Rectal smooth muscle tissue (tissue), 1 donor: ENCODE results near the gene NFATC2.
"Not testable (repeated sequence)": the region's sequence is repeated elsewhere in the genome, so short reads cannot be mapped to it uniquely, and the experiment has no call there.

Source experiments
- H3K27ac ChIP-seq: one replicate; pipeline ENCODE4 v1.7.0; 2013; ENCODE audit warnings: low read depth, low read length, inconsistent platforms
- H3K27me3 ChIP-seq: one replicate; pipeline ENCODE4 v1.7.0; 2013; ENCODE audit warnings: low read length; ENCODE audit not compliant: control insufficient read depth, insufficient read depth
- H3K36me3 ChIP-seq: one replicate; pipeline ENCODE4 v1.7.0; 2013; ENCODE audit warnings: low read length; ENCODE audit not compliant: control insufficient read depth, insufficient read depth
- H3K4me1 ChIP-seq: one replicate; pipeline ENCODE4 v1.7.0; 2013; ENCODE audit warnings: low read length; ENCODE audit not compliant: control insufficient read depth, insufficient read depth
- H3K4me3 ChIP-seq: one replicate; pipeline ENCODE4 v1.7.0; 2013; ENCODE audit warnings: low read length
- H3K9ac ChIP-seq: one replicate; pipeline ENCODE4 v1.7.0; 2013; ENCODE audit warnings: low read length

The NFATC2 gene

GRCh38 chr20:51480507-51481270, 61.8 kb downstream of the NFATC2 start:
- H3K4me3 ChIP-seq = no peak overlapping the region
- no peak overlapping the region for H3K27ac ChIP-seq
- no peaks in the 10 kb centered on the region for H3K36me3 ChIP-seq
- no peak overlapping the region for H3K9ac ChIP-seq
- H3K27me3 ChIP-seq = no peaks in the 10 kb centered on the region
- no peaks in the 10 kb centered on the region for H3K4me1 ChIP-seq

DNA sequence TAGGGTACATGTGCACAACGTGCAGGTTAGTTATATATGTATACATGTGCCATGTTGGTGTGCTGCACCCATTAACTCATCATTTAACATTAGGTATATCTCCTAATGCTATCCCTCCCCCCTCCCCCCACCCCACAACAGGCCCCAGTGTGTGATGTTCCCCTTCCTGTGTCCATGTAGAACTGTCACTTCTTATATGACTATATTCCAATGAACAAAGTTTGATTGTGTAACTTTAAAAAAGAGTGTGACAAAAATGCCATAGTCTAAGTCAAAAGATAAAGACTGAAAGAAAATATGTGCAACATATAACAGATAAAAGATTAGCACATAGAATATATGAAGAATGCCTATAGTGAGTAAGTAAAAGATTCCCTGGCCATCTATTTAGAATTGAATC, 66.4 kb downstream of the NFATC2 start:
- H3K4me3 ChIP-seq, H3K27ac ChIP-seq, H3K36me3 ChIP-seq, H3K4me1 ChIP-seq, H3K27me3 ChIP-seq, H3K9ac ChIP-seq: not testable (repeated sequence)

DNA sequence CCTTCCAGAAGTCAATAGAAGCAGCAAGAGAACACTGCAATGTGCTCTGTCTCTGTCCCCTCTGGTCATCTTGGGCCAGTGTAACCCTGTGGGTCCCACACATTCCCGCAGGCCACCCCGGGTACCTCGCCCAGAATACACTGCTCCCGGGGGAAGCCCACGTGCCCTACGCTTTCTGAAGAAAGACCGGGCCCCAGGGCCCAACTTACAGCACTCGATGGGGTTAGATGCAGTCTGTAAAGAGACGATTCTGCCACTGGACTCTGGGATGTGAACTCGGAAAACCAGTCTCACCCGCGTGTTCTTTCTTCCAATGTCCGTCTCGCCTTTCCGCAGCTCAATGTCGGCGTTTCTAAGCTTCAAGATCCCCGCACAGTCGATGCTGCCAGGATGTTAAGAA, 68.7 kb downstream of the NFATC2 start:
- Histone ChIP-seq H3K36me3 (no peaks in the 10 kb centered on the region), H3K27ac (no peak overlapping the region), H3K9ac (no peak overlapping the region), H3K27me3 (no peaks in the 10 kb centered on the region), H3K4me3 (no peak overlapping the region), H3K4me1 (no peaks in the 10 kb centered on the region)

DNA sequence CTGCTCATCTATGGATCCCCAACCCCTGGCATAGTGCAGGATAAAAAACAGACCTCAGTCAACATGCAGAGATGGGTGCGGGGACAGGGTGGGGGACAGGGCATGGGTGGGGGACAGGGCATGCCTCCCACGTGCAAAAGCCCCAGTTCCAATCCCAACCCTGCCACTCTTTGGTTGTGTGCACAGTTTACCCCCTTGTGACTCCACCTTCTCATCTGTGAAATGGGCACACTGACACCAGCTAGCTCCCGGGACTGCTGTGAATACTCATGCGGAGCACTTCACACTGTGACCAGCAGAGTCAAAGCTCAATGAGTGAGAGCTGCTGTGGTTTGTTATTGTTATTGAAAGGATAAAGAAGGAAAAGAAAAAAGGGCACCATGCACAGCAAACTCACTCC, 69.3 kb downstream of the NFATC2 start:
- no peak overlapping the region for H3K4me3 ChIP-seq
- H3K4me1 ChIP-seq = no peaks in the 10 kb centered on the region
- H3K36me3 ChIP-seq = no peaks in the 10 kb centered on the region
- H3K9ac ChIP-seq = no peak overlapping the region
- no peak overlapping the region for H3K27ac ChIP-seq
- no peaks in the 10 kb centered on the region for H3K27me3 ChIP-seq

GRCh38 chr20:51470907-51471411, 71.6 kb downstream of the NFATC2 start:
- Histone ChIP-seq H3K36me3 (no peaks in the 10 kb centered on the region), H3K27ac (no peak overlapping the region)

GRCh38 chr20:51470499-51470820, 72.1 kb downstream of the NFATC2 start:
- no peaks in the 10 kb centered on the region for H3K36me3 ChIP-seq
- no peaks in the 10 kb centered on the region for H3K4me1 ChIP-seq
- no peak overlapping the region for H3K27ac ChIP-seq
- H3K4me3 ChIP-seq = no peak overlapping the region
- H3K27me3 ChIP-seq = no peaks in the 10 kb centered on the region
- no peak overlapping the region for H3K9ac ChIP-seq

More at GRCh38 chr20:51470907-51471411, 71.6 kb downstream of the NFATC2 start:
- no peak overlapping the region for H3K9ac ChIP-seq
- H3K4me1 ChIP-seq = no peaks in the 10 kb centered on the region
- H3K4me3 ChIP-seq = no peak overlapping the region
- no peaks in the 10 kb centered on the region for H3K27me3 ChIP-seq

GRCh38 chr20:51469578-51470498, 72.7 kb downstream of the NFATC2 start:
- H3K4me1 ChIP-seq = no peaks in the 10 kb centered on the region
- no peaks in the 10 kb centered on the region for H3K27me3 ChIP-seq
- H3K36me3 ChIP-seq = no peaks in the 10 kb centered on the region
- no peak overlapping the region for H3K9ac ChIP-seq
- H3K4me3 ChIP-seq = no peak overlapping the region
- no peak overlapping the region for H3K27ac ChIP-seq

DNA sequence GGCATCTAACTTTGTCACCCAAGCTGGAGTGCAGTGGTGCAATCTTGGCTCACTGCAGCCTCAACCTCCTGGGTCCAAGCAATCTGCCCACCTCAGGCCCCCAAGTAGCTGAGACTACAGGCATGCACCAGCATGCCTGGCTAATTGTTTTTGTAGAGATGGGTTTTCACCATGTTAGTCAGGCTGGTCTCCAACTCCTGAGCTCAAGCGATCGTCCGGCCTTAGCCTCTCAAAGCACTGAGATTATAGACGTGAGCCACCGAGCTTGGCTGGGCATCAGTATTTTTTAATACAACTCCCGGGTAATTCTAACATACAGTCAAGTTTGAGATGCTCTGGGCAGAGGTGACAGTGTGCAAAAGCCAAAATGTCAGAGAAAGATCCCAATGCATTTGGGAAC, 73.5 kb downstream of the NFATC2 start:
- Histone ChIP-seq H3K4me1 (no peaks in the 10 kb centered on the region), H3K36me3 (no peaks in the 10 kb centered on the region)

GRCh38 chr20:51468636-51469035, 73.9 kb downstream of the NFATC2 start:
- Histone ChIP-seq H3K36me3 (no peaks in the 10 kb centered on the region), H3K9ac (no peak overlapping the region), H3K27ac (no peak overlapping the region), H3K4me3 (no peak overlapping the region), H3K27me3 (no peaks in the 10 kb centered on the region), H3K4me1 (no peaks in the 10 kb centered on the region)

More for the DNA sequence above, 73.5 kb downstream of the NFATC2 start:
- Histone ChIP-seq H3K4me3 (no peak overlapping the region), H3K27ac (no peak overlapping the region), H3K27me3 (no peaks in the 10 kb centered on the region), H3K9ac (no peak overlapping the region)

DNA sequence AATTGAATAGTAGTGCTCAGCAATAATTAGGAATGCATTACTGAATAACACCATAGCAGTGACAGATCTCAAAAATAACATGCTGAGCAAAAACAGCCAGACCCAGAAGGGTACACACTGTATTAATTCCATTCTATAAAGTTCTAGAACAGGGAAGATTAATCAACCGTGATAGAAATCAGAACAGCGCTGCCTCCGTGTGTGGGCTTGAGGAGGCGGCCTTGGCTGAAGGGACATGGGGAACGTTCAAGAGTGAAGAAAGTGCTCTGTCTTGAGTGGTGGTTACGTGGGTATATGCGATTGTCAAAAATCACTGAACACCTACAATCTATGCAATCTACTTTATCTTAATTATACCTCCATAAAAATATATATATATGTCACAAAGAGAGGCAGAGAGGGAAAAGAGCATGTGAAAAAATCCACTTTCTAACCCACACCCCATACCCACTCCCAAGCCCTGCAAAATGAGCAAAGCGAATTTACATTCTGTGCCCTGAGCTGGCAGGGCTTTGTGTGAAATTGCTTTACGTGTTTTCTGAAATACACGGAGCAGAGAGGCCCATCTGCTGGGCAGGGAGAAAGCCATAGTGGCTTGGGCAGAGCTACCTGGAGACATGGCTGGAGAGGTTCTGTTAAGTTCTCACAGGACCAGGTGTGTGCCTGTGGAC, 74.4 kb downstream of the NFATC2 start:
- no peak overlapping the region for H3K27ac ChIP-seq
- peaks cover 3% of the 10 kb centered on the region for H3K4me1 ChIP-seq
- no peak overlapping the region for H3K4me3 ChIP-seq
- no peaks in the 10 kb centered on the region for H3K36me3 ChIP-seq
- H3K27me3 ChIP-seq = no peaks in the 10 kb centered on the region
- H3K9ac ChIP-seq = no peak overlapping the region

DNA sequence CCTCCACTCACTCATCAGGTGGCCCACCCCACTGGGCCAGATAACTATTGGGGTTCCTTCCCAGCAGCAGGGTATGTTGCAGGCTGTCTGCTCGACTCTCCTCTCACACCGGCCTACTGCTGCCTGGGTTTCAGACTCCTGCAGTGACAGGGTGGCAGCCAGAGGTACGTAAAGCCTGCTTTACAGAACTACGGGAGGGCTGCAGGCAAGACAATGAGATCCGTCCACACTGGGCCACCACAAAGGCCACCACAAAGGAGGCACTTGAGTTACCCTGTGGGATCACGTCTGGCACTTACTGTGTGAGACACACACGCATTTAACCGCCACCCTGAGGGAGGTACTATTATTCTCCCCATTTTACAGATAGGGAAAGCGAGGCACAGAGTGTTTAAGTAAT, 78.5 kb downstream of the NFATC2 start:
- H3K4me1 ChIP-seq = peaks cover 9% of the 10 kb centered on the region
- H3K36me3 ChIP-seq = no peaks in the 10 kb centered on the region
- H3K27me3 ChIP-seq = no peaks in the 10 kb centered on the region
- no peak overlapping the region for H3K9ac ChIP-seq
- H3K27ac ChIP-seq = no peak overlapping the region
- no peak overlapping the region for H3K4me3 ChIP-seq

GRCh38 chr20:51463560-51463959, 79.0 kb downstream of the NFATC2 start:
- Histone ChIP-seq H3K27me3 (no peaks in the 10 kb centered on the region), H3K9ac (no peak overlapping the region), H3K27ac (no peak overlapping the region), H3K36me3 (no peaks in the 10 kb centered on the region), H3K4me3 (no peak overlapping the region), H3K4me1 (peaks cover 9% of the 10 kb centered on the region)
